ENCODE measurements around the gene ATXN2. TPM values are rescaled to one million over a fixed set of nuclear protein-coding genes. Genes with fewer than 3 reads are reported as not detected.

The ATXN2 gene
- total and polyA plus RNA-seq, 4 donors, result 51.7 to 99.2 (median 74.4) TPM

- Histone ChIP-seq H3K4me1 (ENCODE audit: control insufficient read depth, insufficient read depth, low read length) (peaks cover 84% of the 10 kb centered on the region), H3K9me3 (ENCODE audit: control insufficient read depth, insufficient read depth, low read length) (no peaks in the 10 kb centered on the region), H3K4me3 (ENCODE audit: low read depth, low read length) (no peak overlapping the region), H3K27ac (ENCODE audit: low read depth, low read length) (peak overlapping the region; percentile 52), H3K36me3 (ENCODE audit: control insufficient read depth, insufficient read depth, low read length) (peaks cover 6% of the 10 kb centered on the region), H3K27me3 (ENCODE audit: control insufficient read depth, insufficient read depth, low read length) (no peaks in the 10 kb centered on the region)
- 77% methylated on average over 11 of the region's 15 CpGs for WGBS (ENCODE audit: insufficient coverage)
- no peak for DNase-seq (ENCODE audit: low read depth in 4 of 6, low spot score in 6 of 6)
These were observed 189.7 kb downstream of the ATXN2 start for GRCh38 chr12:111409403-111409779.

GRCh38 chr12:111408686-111409402 is 190.3 kb downstream of the ATXN2 start:
- 88% methylated on average over 3 of the region's 4 CpGs for WGBS (ENCODE audit: insufficient coverage)
- Histone ChIP-seq H3K27ac (ENCODE audit: low read depth, low read length) (peak overlapping the region; percentile 52), H3K36me3 (ENCODE audit: control insufficient read depth, insufficient read depth, low read length) (peaks cover 6% of the 10 kb centered on the region), H3K4me3 (ENCODE audit: low read depth, low read length) (no peak overlapping the region), H3K27me3 (ENCODE audit: control insufficient read depth, insufficient read depth, low read length) (no peaks in the 10 kb centered on the region), H3K9me3 (ENCODE audit: control insufficient read depth, insufficient read depth, low read length) (no peaks in the 10 kb centered on the region), H3K4me1 (ENCODE audit: control insufficient read depth, insufficient read depth, low read length) (peaks cover 80% of the 10 kb centered on the region)
- no peak for DNase-seq (ENCODE audit: low read depth in 4 of 6, low spot score in 6 of 6)

GRCh38 chr12:111408116-111408440 is 191.0 kb downstream of the ATXN2 start:
- no CpG with 5 or more reads among the region's 1 CpG for WGBS (ENCODE audit: insufficient coverage)

GRCh38 chr12:111407377-111408115 is 191.6 kb downstream of the ATXN2 start:
- 67% methylated on average over 8 of the region's 9 CpGs for WGBS (ENCODE audit: insufficient coverage)
- no peak for DNase-seq (ENCODE audit: low read depth in 4 of 6, low spot score in 6 of 6)
- Histone ChIP-seq H3K27me3 (ENCODE audit: control insufficient read depth, insufficient read depth, low read length) (no peaks in the 10 kb centered on the region), H3K4me3 (ENCODE audit: low read depth, low read length) (peak overlapping the region; percentile 79), H3K36me3 (ENCODE audit: control insufficient read depth, insufficient read depth, low read length) (peaks cover 6% of the 10 kb centered on the region), H3K27ac (ENCODE audit: low read depth, low read length) (no peak overlapping the region), H3K4me1 (ENCODE audit: control insufficient read depth, insufficient read depth, low read length) (peaks cover 81% of the 10 kb centered on the region), H3K9me3 (ENCODE audit: control insufficient read depth, insufficient read depth, low read length) (no peaks in the 10 kb centered on the region)

More at GRCh38 chr12:111408116-111408440, 191.0 kb downstream of the ATXN2 start:
- Histone ChIP-seq H3K9me3 (ENCODE audit: control insufficient read depth, insufficient read depth, low read length) (no peaks in the 10 kb centered on the region), H3K27me3 (ENCODE audit: control insufficient read depth, insufficient read depth, low read length) (no peaks in the 10 kb centered on the region), H3K4me1 (ENCODE audit: control insufficient read depth, insufficient read depth, low read length) (peaks cover 81% of the 10 kb centered on the region), H3K4me3 (ENCODE audit: low read depth, low read length) (no peak overlapping the region), H3K36me3 (ENCODE audit: control insufficient read depth, insufficient read depth, low read length) (peaks cover 6% of the 10 kb centered on the region), H3K27ac (ENCODE audit: low read depth, low read length) (no peak overlapping the region)
- no peak for DNase-seq (ENCODE audit: low read depth in 4 of 6, low spot score in 6 of 6)

- Histone ChIP-seq H3K36me3 (ENCODE audit: control insufficient read depth, insufficient read depth, low read length) (peaks cover 6% of the 10 kb centered on the region), H3K4me3 (ENCODE audit: low read depth, low read length) (peak overlapping the region; percentile 79), H3K4me1 (ENCODE audit: control insufficient read depth, insufficient read depth, low read length) (peaks cover 74% of the 10 kb centered on the region), H3K27me3 (ENCODE audit: control insufficient read depth, insufficient read depth, low read length) (no peaks in the 10 kb centered on the region), H3K9me3 (ENCODE audit: control insufficient read depth, insufficient read depth, low read length) (no peaks in the 10 kb centered on the region), H3K27ac (ENCODE audit: low read depth, low read length) (peak overlapping the region; percentile 64)
- 26% methylated on average over 24 of the region's 34 CpGs for whole genome bisulfite sequencing (ENCODE audit: insufficient coverage)
- DNase-seq (ENCODE audit: low read depth in 4 of 6, low spot score in 6 of 6), result no peak
These were observed 192.4 kb downstream of the ATXN2 start for GRCh38 chr12:111406474-111407376.

- no peaks in the 10 kb centered on the region for H3K27me3 ChIP-seq (ENCODE audit: control insufficient read depth, insufficient read depth, low read length)
- H3K27ac ChIP-seq (ENCODE audit: low read depth, low read length), result peak within 1 kb of the TSS; percentile 64
- peaks cover 68% of the 10 kb centered on the region for H3K4me1 ChIP-seq (ENCODE audit: control insufficient read depth, insufficient read depth, low read length)
- H3K36me3 ChIP-seq (ENCODE audit: control insufficient read depth, insufficient read depth, low read length), result peaks cover 6% of the 10 kb centered on the region
- 0% methylated on average over 67 of the region's 80 CpGs for WGBS (ENCODE audit: insufficient coverage)
- H3K9me3 ChIP-seq (ENCODE audit: control insufficient read depth, insufficient read depth, low read length), result no peaks in the 10 kb centered on the region
- peak in 1 of 6 donors; percentile 12 for DNase-seq (ENCODE audit: low read depth in 4 of 6, low spot score in 6 of 6)
- peak within 1 kb of the TSS; percentile 79 for H3K4me3 ChIP-seq (ENCODE audit: low read depth, low read length)
These were observed 193.1 kb downstream of the ATXN2 start, which contains the start of gene SH2B3 for GRCh38 chr12:111405859-111406473. SH2B3 (plus strand) TSS chr12:111405923; CDS start chr12:111418146, 12,223 bp downstream.

GRCh38 chr12:111405149-111405858 is 193.8 kb downstream of the ATXN2 start:
- Histone ChIP-seq H3K4me3 (ENCODE audit: low read depth, low read length) (peak overlapping the region; percentile 52), H3K9me3 (ENCODE audit: control insufficient read depth, insufficient read depth, low read length) (no peaks in the 10 kb centered on the region), H3K4me1 (ENCODE audit: control insufficient read depth, insufficient read depth, low read length) (peaks cover 62% of the 10 kb centered on the region), H3K36me3 (ENCODE audit: control insufficient read depth, insufficient read depth, low read length) (peaks cover 4% of the 10 kb centered on the region), H3K27ac (ENCODE audit: low read depth, low read length) (no peak overlapping the region), H3K27me3 (ENCODE audit: control insufficient read depth, insufficient read depth, low read length) (no peaks in the 10 kb centered on the region)
- under 1% methylated on average over 57 of the region's 59 CpGs for WGBS (ENCODE audit: insufficient coverage)
- peak; percentile 68 to 98 (median 88) for DNase-seq (ENCODE audit: low read depth in 4 of 6, low spot score in 6 of 6)

- DNase-seq (ENCODE audit: low read depth in 4 of 6, low spot score in 6 of 6), result no peak
- H3K36me3 ChIP-seq (ENCODE audit: control insufficient read depth, insufficient read depth, low read length), result peaks cover 4% of the 10 kb centered on the region
- peaks cover 54% of the 10 kb centered on the region for H3K4me1 ChIP-seq (ENCODE audit: control insufficient read depth, insufficient read depth, low read length)
- 51% methylated on average over 11 of the region's 21 CpGs for whole genome bisulfite sequencing (ENCODE audit: insufficient coverage)
- H3K27me3 ChIP-seq (ENCODE audit: control insufficient read depth, insufficient read depth, low read length), result no peaks in the 10 kb centered on the region
- H3K27ac ChIP-seq (ENCODE audit: low read depth, low read length), result no peak overlapping the region
- H3K4me3 ChIP-seq (ENCODE audit: low read depth, low read length), result peak overlapping the region; percentile 52
- no peaks in the 10 kb centered on the region for H3K9me3 ChIP-seq (ENCODE audit: control insufficient read depth, insufficient read depth, low read length)
These were observed 194.6 kb downstream of the ATXN2 start for GRCh38 chr12:111404362-111405148.
